GM12878 (cell line): ENCODE results near the gene NOXA1. TPM values are rescaled to one million over a fixed set of nuclear protein-coding genes. Genes with fewer than 3 reads are reported as not detected.

Experiments used
- ATAC-seq: fragments of 200-7000 bp; cut with Tn5 transposase; 3 replicates; pipeline ENCODE4 v1.9.1; 2020; ENCODE audit warnings: mild to moderate bottlenecking, moderate library complexity
- BruUV-seq: library from RNA; stranded (reverse); fragments of 400-500 nt; replicated peaks from 2 replicates; lab custom pipeline; 2021; lab: Mats Ljungman, UMichigan
- CTCF ChIA-PET: fragments of 300-600 bp; sonication (Branson Sonifier 250); formaldehyde crosslinking; extraction: SDS; loops from one replicate; lab custom pipeline; 2021; ENCODE audit warnings: inconsistent platforms; lab: Yijun Ruan, JAX
- POLR2A ChIA-PET: fragments of 350-600 bp; formaldehyde crosslinking; extraction: SDS; loops from one replicate; lab custom pipeline; 2021; ENCODE audit warnings: inconsistent platforms; lab: Charles Lee
- RAD21 ChIA-PET: fragments of 300-600 bp; sonication (Branson Sonifier 250); formaldehyde crosslinking; loops from one replicate; lab custom pipeline; 2023; ENCODE audit warnings: antibody characterized with exemption; ENCODE audit not compliant: unreplicated experiment; lab: Charles Lee
- SMC1A ChIA-PET: fragments of 300-600 bp; sonication (Branson Sonifier 250); formaldehyde crosslinking; loops from one replicate; lab custom pipeline; 2023; ENCODE audit not compliant: unreplicated experiment, uncharacterized antibody; lab: Charles Lee
- DNase-seq: peaks from one replicate; pipeline ENCODE4 v3.0.0-alpha.2; 2011; ENCODE audit warnings: low read depth, low spot score
- FAIRE-seq: peaks from 3 replicates; lab custom pipeline; 2011; peaks lifted over from hg19 to GRCh38; lab: Jason Lieb, UNC
- H2AFZ ChIP-seq: 2 replicates; pipeline ENCODE4 v1.6.0; 2011; ENCODE audit warnings: low read depth, low read length, control low read depth; ENCODE audit not compliant: control insufficient read depth
- H3K27ac ChIP-seq: 2 replicates; pipeline ENCODE4 v1.5.1; 2011; ENCODE audit warnings: control low read depth; ENCODE audit not compliant: control insufficient read depth, insufficient read depth
- H3K27me3 ChIP-seq, 2 experiments: replicated peaks in 1 of 2; 2 replicates each; pipeline versions ENCODE4 v1.6.0 to v1.6.1; 2011; ENCODE audit warnings: low read length in 1 of 2; ENCODE audit not compliant: control insufficient read depth in 2 of 2, insufficient read depth in 2 of 2
- H3K36me3 ChIP-seq, 2 experiments: 2 replicates each; pipeline ENCODE4 v1.5.1; 2011; ENCODE audit warnings: low read length in 1 of 2; ENCODE audit not compliant: control insufficient read depth in 2 of 2, insufficient read depth in 2 of 2
- H3K4me1 ChIP-seq: 2 replicates; pipeline ENCODE4 v1.6.1; 2011; ENCODE audit warnings: mild to moderate bottlenecking, low read length, moderate library complexity, mixed read lengths; ENCODE audit not compliant: control insufficient read depth, insufficient read depth
- H3K4me2 ChIP-seq: 2 replicates; pipeline ENCODE4 v1.6.0; 2011; ENCODE audit warnings: control low read depth; ENCODE audit not compliant: control insufficient read depth, insufficient read depth
- H3K4me3 ChIP-seq: fragments of 200-600 bp; sonication (generic); 2 replicates; pipeline ENCODE4 v1.5.1; 2016
- H3K79me2 ChIP-seq: 2 replicates; pipeline ENCODE4 v1.6.0; 2011; ENCODE audit warnings: low read length; ENCODE audit not compliant: control insufficient read depth, insufficient read depth
- H3K9ac ChIP-seq: 2 replicates; pipeline ENCODE4 v1.8.0; 2011; ENCODE audit warnings: low read length, control low read depth, mixed read lengths; ENCODE audit not compliant: control insufficient read depth, insufficient read depth
- H3K9me3 ChIP-seq: replicated peaks from 3 replicates; pipeline ENCODE4 v1.5.1; 2011; ENCODE audit warnings: mild to moderate bottlenecking, low read length; ENCODE audit not compliant: control insufficient read depth, insufficient read depth
- H4K20me1 ChIP-seq: 2 replicates; pipeline ENCODE4 v1.6.0; 2011; ENCODE audit not compliant: control insufficient read depth, insufficient read depth
- CEBPB ChIP-seq, 2 experiments: fragments of 150-350 bp in 1 of 2; IDR thresholded peaks; 2 replicates each; pipeline ENCODE4 v1.6.1; 2012 to 2014; ENCODE audit warnings: low read depth in 2 of 2, low read length in 2 of 2, borderline replicate concordance in 1 of 2, inconsistent platforms in 1 of 2
- EGR1 ChIP-seq, 2 experiments: IDR thresholded peaks; 1 replicate in 1 of 2; 2 replicates in 1 of 2; pipeline ENCODE4 v1.6.1; 2011 to 2012; ENCODE audit warnings: low read depth in 2 of 2, low read length in 2 of 2, borderline replicate concordance in 1 of 2, mild to moderate bottlenecking in 1 of 2, moderate library complexity in 1 of 2
- FOS ChIP-seq: IDR thresholded peaks from 3 replicates; pipeline ENCODE4 v1.6.1; 2011; ENCODE audit warnings: borderline replicate concordance; ENCODE audit not compliant: insufficient read length; ENCODE audit errors: extremely low read depth
- MEF2A ChIP-seq: IDR thresholded peaks from 2 replicates; pipeline ENCODE4 v1.6.1; 2011; ENCODE audit warnings: low read depth, mild to moderate bottlenecking, low read length, moderate library complexity; ENCODE audit not compliant: insufficient read depth
- RELA ChIP-seq: fragments of 450-650 bp; IDR thresholded peaks from 2 replicates; pipeline ENCODE4 v1.8.0; 2014; ENCODE audit warnings: borderline replicate concordance; ENCODE audit not compliant: partially characterized antibody
- SIN3A ChIP-seq: IDR thresholded peaks from 2 replicates; pipeline ENCODE4 v1.6.1; 2012; ENCODE audit warnings: low read depth, low read length, improper control_type of control experiment
- SUPT20H ChIP-seq: IDR thresholded peaks from 2 replicates; pipeline ENCODE4 v1.6.1; 2011; ENCODE audit warnings: low read depth, mild to moderate bottlenecking, low read length, moderate library complexity, borderline replicate concordance; ENCODE audit not compliant: control insufficient read depth
- WGBS: methylation state at CpG from one replicate; pipeline ENCODE4 v1.1.6; 2016; ENCODE audit warnings: low lambda C conversion rate; ENCODE audit not compliant: insufficient replicate concordance, insufficient coverage; ENCODE audit errors: missing lambda C conversion rate; 5-methylcytosine and 5-hydroxymethylcytosine counted together
- in situ Hi-C: fragments of 300-500 bp; cut with MboI; formaldehyde crosslinking; loops from 9 replicates; pipeline ENCODE4 v1.14.3; 2018; ENCODE audit warnings: mixed read lengths
- intact Hi-C: fragments of 100-400 bp; cut with micrococcal nuclease; formaldehyde crosslinking; loops from one replicate; pipeline ENCODE4 v1.14.2; 2022; ENCODE audit not compliant: unreplicated experiment
- polyA plus RNA-seq, 11 experiments: library from polyadenylated mRNA; depleted of rRNA in 4 of 11; unstranded in 6 of 11; stranded (reverse) in 5 of 11; fragments of >200 nt; fragmentation: Nextera tagmentation in 4 of 11; fragmentation: Illumina TruSeq in 1 of 11; extraction: Ambion mirVana in 4 of 11; extraction: Trizol in 1 of 11; gene quantifications; 1 replicate in 1 of 11; 2 replicates in 10 of 11; pipeline versions ENCODE4 v1.2.1 to v1.2.3, GENCODE V29; 2011 to 2016; ENCODE audit warnings: inconsistent platforms in 2 of 11, missing spikeins in 2 of 11, low read depth in 1 of 11
- total RNA-seq, 4 experiments: library from RNA; depleted of rRNA in 3 of 4; stranded (reverse); fragments of >200 nt in 3 of 4; fragmentation: Illumina TruSeq in 1 of 4; extraction: Trizol in 1 of 4; gene quantifications; 2 replicates each; pipeline versions ENCODE4 v1.2.1 to v1.2.3, GENCODE V29; 2013 to 2021

The NOXA1 gene
- total and polyA plus RNA-seq, 10 of the 15 experiments (the other 5 are each of a cell fraction or from before 2014, with no cell fraction given): 0.08 to 0.20 TPM; not detected in 8

DNA sequence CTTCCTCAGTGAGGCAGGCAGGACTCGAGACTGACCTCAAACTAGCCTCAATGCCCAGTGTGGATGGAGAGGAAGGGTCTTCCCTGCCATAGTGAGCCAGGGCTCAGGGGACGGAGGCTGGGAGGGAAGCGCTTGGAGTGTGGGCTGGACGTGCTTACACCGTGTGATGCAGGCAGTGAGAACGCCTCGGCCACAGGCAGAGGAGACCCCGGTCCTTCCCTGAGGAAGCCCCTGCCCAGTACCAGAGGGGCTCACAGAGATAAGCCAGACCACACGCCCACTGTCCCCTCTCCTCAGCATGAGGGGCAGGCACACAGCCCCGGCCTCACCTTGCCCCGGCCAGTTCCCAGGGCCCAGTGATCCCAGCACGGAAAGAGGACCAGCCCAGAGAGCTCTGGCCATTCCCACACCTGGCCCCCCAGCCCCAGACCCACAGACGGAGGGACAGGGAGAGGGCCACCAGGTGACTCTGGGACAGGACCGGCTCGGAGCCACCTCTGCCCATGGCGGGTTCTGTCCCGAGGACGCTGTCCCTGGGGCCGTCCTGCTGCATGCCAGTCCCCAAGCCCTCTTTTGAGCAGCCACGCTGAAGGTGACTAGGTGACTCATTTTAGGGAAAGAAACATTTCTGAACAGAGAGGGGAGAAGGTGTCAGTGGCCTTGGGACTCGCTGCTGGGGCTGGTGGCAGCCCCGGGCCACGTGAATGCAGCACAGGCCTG is 42.0 kb downstream of the NOXA1 start:
- no peaks in the 10 kb centered on the region for H3K36me3 ChIP-seq
- no peaks in the 10 kb centered on the region for H3K9me3 ChIP-seq
- no peak overlapping the region for H3K4me2 ChIP-seq
- POLR2A ChIA-PET: no interaction called here
- intact Hi-C loops: loop anchor here (10.0 kb wide), 1 partner anchor 60 kb away; no protein-coding TSS in a partner anchor
- no peak overlapping the region for H3K27ac ChIP-seq
- TF ChIP-seq SUPT20H: no peak
- no peak for TF ChIP-seq EGR1 (IDR thresholded peaks at IDR 0.05; ENCODE audit: borderline replicate concordance in 1 of 2, low read depth in 2 of 2, low read length in 2 of 2)
- TF ChIP-seq SIN3A: no peak
- TF ChIP-seq FOS: no peak
- TF ChIP-seq MEF2A: no peak
- no peak for TF ChIP-seq RELA
- TF ChIP-seq CEBPB (IDR thresholded peaks at IDR 0.05; ENCODE audit: borderline replicate concordance in 1 of 2, low read depth in 2 of 2, low read length in 2 of 2): no peak
- in situ Hi-C loops: no loop called here
- RAD21 ChIA-PET: no interaction called here
- no peaks in the 10 kb centered on the region for H4K20me1 ChIP-seq
- no peak overlapping the region for H3K4me3 ChIP-seq
- BruUV-seq: no TSS peak
- no peaks in the 10 kb centered on the region for H3K27me3 ChIP-seq
- CTCF ChIA-PET: no interaction called here
- no peak for ATAC-seq
- SMC1A ChIA-PET: no interaction called here
- H3K4me1 ChIP-seq: peaks cover 14% of the 10 kb centered on the region; the same call in 1 of the 2 replicates
- H3K79me2 ChIP-seq: no peaks in the 10 kb centered on the region
- no peak overlapping the region for H2AFZ ChIP-seq
- FAIRE-seq: no peak
- no peak overlapping the region for H3K9ac ChIP-seq
- WGBS: 60% methylated on average over 23 of the region's 23 CpGs
- DNase-seq: no peak
